ENCODE measurements around the gene ZNF324. TPM values are rescaled to one million over a fixed set of nuclear protein-coding genes. Genes with fewer than 3 reads are reported as not detected.
"Not testable (repeated sequence)": the region's sequence is repeated elsewhere in the genome, so short reads cannot be mapped to it uniquely, and the experiment has no call there.

ZNF324 gene
- total RNA-seq, 1 donor from 2014 or later: 5.3 TPM

DNA sequence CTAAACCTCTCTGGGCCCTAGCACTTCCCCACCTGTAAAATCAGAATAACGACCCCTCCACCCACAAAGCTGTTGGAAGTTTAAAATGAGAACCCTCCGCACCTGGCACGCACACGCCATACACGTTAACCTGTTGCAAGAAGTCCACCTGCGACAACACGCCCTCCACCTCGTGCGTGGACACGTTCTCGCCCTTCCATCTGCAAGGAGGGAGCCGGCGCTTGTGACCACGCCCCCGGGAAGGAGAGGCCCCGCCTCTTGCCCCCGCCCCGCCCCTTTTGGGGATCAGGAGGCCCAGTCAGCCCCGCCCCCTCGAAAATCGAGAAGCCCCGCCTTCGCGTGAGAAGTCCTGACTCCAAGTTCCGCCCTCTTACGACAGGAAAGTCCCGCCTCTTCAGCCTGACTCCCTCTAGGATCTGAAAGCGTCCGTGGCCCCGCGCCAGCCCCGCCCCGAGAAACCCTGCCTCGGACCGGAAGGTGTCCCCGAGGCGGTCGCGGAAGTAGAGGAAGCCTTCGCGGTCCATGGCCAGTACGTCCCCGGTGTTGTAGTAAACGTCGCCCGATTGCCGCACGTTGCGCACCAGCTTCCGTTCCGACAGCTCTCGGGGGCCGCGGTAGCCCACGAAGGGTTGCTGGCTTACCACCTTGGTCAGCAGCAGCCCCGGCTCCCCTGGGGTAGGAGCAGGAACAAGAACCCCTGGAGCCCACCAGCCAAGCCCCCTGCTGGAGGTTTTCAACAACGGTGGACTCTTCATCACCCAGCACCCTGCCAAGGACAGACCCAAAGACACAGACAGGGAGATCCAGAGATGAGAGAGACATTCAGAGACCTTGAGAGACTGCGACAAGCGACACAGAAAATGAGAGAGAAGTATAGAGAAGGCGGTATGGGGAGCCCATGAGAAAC lies 32.4 kb downstream of the ZNF324 start:
- no peaks in the 10 kb centered on the region for H3K36me3 ChIP-seq
- intact Hi-C loops (cut with micrococcal nuclease): no loop called here

GRCh38 chr19:58500242-58500641 lies 33.4 kb downstream of the ZNF324 start:
- TF ChIP-seq CTCF (IDR thresholded peaks at IDR 0.05; ENCODE audit: borderline replicate concordance): no peak
- intact Hi-C loops (cut with micrococcal nuclease): no loop called here
- H3K9me3 ChIP-seq (replicated peaks): no peaks in the 10 kb centered on the region
- no peaks in the 10 kb centered on the region for H3K36me3 ChIP-seq
- H3K27me3 ChIP-seq (ENCODE audit: low read depth): no peaks in the 10 kb centered on the region
- H3K4me1 ChIP-seq: peaks cover 26% of the 10 kb centered on the region
- H3K27ac ChIP-seq (replicated peaks): peak overlapping the region; percentile 82
- DNase-seq: no peak
- H3K4me3 ChIP-seq: peak overlapping the region; percentile 70

More for the DNA sequence above, 32.4 kb downstream of the ZNF324 start:
- Histone ChIP-seq H3K4me3 (peak overlapping the region; percentile 70), H3K9me3 (replicated peaks) (no peaks in the 10 kb centered on the region), H3K4me1 (peaks cover 26% of the 10 kb centered on the region), H3K27ac (replicated peaks) (peak overlapping the region; percentile 82), H3K27me3 (ENCODE audit: low read depth) (no peaks in the 10 kb centered on the region)
- peak; percentile 45 for TF ChIP-seq CTCF (IDR thresholded peaks at IDR 0.05; ENCODE audit: borderline replicate concordance)
- DNase-seq: peak; percentile 100

DNA sequence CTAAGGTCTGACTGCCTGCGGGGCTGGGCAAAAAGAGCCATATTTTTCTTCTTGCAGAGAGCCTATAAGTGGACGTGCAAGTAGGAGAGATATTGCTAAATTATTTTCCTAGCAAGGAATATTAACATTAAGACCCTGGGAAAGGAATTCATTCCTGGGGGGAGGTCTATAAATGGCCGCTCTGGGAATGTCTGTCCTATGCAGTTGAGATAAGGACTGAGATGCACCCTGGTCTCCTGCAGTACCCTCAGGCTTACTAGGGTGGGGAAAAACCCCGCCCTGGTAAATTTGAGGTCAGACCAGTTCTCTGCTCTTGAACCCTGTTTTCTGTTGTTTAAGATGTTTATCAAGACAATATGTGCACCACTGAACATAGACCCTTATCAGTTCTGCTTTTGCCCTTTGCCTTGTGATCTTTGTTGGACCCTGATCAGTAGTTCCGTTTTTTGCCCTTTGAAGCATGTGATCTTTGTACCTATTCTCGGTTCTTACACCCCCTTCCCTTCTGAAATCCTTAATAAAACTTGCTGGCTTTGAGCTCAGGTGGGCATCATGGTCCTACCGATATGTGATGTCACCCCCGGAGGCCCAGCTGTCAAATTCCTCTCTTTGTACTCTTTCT lies 40.8 kb downstream of the ZNF324 start:
- H3K27ac ChIP-seq (replicated peaks); DNase-seq; H3K9me3 ChIP-seq (replicated peaks); intact Hi-C loops (cut with micrococcal nuclease); H3K4me3 ChIP-seq; H3K36me3 ChIP-seq; H3K4me1 ChIP-seq; H3K27me3 ChIP-seq (ENCODE audit: low read depth): not testable (repeated sequence)

- H3K27ac ChIP-seq (replicated peaks): no peak overlapping the region
- H3K36me3 ChIP-seq: no peaks in the 10 kb centered on the region
- intact Hi-C loops (cut with micrococcal nuclease): no loop called here
- TF ChIP-seq CTCF (IDR thresholded peaks at IDR 0.05; ENCODE audit: borderline replicate concordance): no peak
- peaks cover 5% of the 10 kb centered on the region for H3K9me3 ChIP-seq (replicated peaks)
- H3K4me1 ChIP-seq: peaks cover 14% of the 10 kb centered on the region
- no peaks in the 10 kb centered on the region for H3K27me3 ChIP-seq (ENCODE audit: low read depth)
- DNase-seq: no peak
- H3K4me3 ChIP-seq: no peak overlapping the region
These were observed 42.8 kb downstream of the ZNF324 start for GRCh38 chr19:58509731-58510083.

- H3K4me3 ChIP-seq: no peak overlapping the region
- no peak overlapping the region for H3K27ac ChIP-seq (replicated peaks)
- DNase-seq: no peak
- peaks cover under 1% of the 10 kb centered on the region for H3K36me3 ChIP-seq
- H3K4me1 ChIP-seq: peaks cover 20% of the 10 kb centered on the region
- intact Hi-C loops (cut with micrococcal nuclease): no loop called here
- H3K27me3 ChIP-seq (ENCODE audit: low read depth): no peaks in the 10 kb centered on the region
- no peak for TF ChIP-seq CTCF (IDR thresholded peaks at IDR 0.05; ENCODE audit: borderline replicate concordance)
- H3K9me3 ChIP-seq (replicated peaks): peaks cover 5% of the 10 kb centered on the region
These were observed 43.4 kb downstream of the ZNF324 start for GRCh38 chr19:58510084-58510862.
